BLaER1 (cell line): ENCODE data around the gene PLEKHA5.

ENCODE experiments used
- H3K27ac ChIP-seq: shearing (Covaris generic); formaldehyde crosslinking; 2 replicates; pipeline ENCODE4 v1.8.1; 2022
- H3K27me3 ChIP-seq: shearing (Covaris generic); formaldehyde crosslinking; 2 replicates; pipeline ENCODE4 v1.8.1; 2022
- H3K36me3 ChIP-seq: shearing (Covaris generic); formaldehyde crosslinking; 2 replicates; pipeline ENCODE4 v1.8.1; 2022
- H3K4me1 ChIP-seq: shearing (Covaris generic); formaldehyde crosslinking; 2 replicates; pipeline ENCODE4 v1.8.1; 2022
- H3K4me2 ChIP-seq: shearing (Covaris generic); formaldehyde crosslinking; 2 replicates; pipeline ENCODE4 v1.8.1; 2022
- H3K4me3 ChIP-seq: shearing (Covaris generic); formaldehyde crosslinking; 2 replicates; pipeline ENCODE4 v1.8.1; 2022
- H3K9ac ChIP-seq: shearing (Covaris generic); formaldehyde crosslinking; 2 replicates; pipeline ENCODE4 v1.8.1; 2022
- H3K9me3 ChIP-seq: shearing (Covaris generic); formaldehyde crosslinking; 2 replicates; pipeline ENCODE4 v1.8.1; 2022
- H4K20me1 ChIP-seq: shearing (Covaris generic); formaldehyde crosslinking; 2 replicates; pipeline ENCODE4 v1.8.1; 2022
- Cebpa-rat ChIP-seq: shearing (Covaris generic); IDR thresholded peaks from 2 replicates; pipeline ENCODE4 v1.8.1; 2022

PLEKHA5 gene

DNA sequence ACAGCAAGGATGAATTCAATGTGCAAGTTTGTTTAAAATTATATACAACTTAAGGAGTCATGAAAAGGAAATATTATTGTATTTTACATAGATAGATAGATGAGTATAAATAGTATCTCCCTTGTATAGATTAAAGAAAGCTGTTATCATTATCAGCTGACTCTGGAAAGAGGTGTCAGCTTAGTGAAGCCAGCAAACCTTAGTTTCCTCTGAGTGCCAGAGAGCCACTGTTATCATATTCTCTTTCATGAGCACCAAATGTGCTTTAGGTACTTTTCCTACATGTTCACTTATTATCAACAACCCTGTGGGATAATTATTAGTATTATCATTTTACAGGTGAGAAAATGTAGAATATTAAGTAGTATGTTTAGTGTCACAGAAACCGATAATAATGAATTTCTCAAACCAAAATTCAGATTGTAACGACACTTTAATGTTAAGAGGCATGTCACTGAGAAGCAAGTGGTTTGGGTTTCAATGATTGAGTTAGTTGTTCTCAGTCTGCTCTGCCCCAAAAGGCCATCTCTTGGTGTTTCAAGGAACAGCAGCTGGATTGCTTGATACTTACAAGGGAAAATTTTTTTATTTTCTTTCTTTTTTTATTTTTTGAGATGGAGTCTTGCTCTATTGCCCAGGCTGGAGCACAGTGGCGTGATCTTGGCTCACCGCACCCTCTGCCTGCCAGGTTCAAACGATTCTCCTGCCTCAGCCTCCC lies 53.7 kb downstream of the PLEKHA5 start:
- no peak for TF ChIP-seq Cebpa-rat
- Histone ChIP-seq H3K27ac (no peak overlapping the region), H3K4me2 (no peak overlapping the region), H4K20me1 (no peaks in the 10 kb centered on the region), H3K9me3 (no peaks in the 10 kb centered on the region), H3K36me3 (no peaks in the 10 kb centered on the region), H3K4me3 (no peak overlapping the region), H3K27me3 (no peaks in the 10 kb centered on the region), H3K9ac (no peak overlapping the region), H3K4me1 (peaks cover 13% of the 10 kb centered on the region)

- no peaks in the 10 kb centered on the region for H3K27me3 ChIP-seq
- H3K27ac ChIP-seq = no peak overlapping the region
- no peak overlapping the region for H3K4me2 ChIP-seq
- no peak overlapping the region for H3K4me3 ChIP-seq
- H3K9ac ChIP-seq = no peak overlapping the region
- H4K20me1 ChIP-seq = no peaks in the 10 kb centered on the region
- no peaks in the 10 kb centered on the region for H3K9me3 ChIP-seq
- peaks cover 25% of the 10 kb centered on the region for H3K4me1 ChIP-seq
- no peak for TF ChIP-seq Cebpa-rat
- no peaks in the 10 kb centered on the region for H3K36me3 ChIP-seq
Observed at GRCh38 chr12:19185262-19185929, 55.9 kb downstream of the PLEKHA5 start.

- H3K27me3 ChIP-seq = no peaks in the 10 kb centered on the region
- TF ChIP-seq Cebpa-rat = no peak
- H3K27ac ChIP-seq = no peak overlapping the region
- no peak overlapping the region for H3K4me3 ChIP-seq
- H3K36me3 ChIP-seq = no peaks in the 10 kb centered on the region
- no peak overlapping the region for H3K9ac ChIP-seq
- H3K4me2 ChIP-seq = peak overlapping the region; percentile 23; the same call in 1 of the 2 replicates
- H3K4me1 ChIP-seq = peaks cover 34% of the 10 kb centered on the region
- no peaks in the 10 kb centered on the region for H3K9me3 ChIP-seq
- no peaks in the 10 kb centered on the region for H4K20me1 ChIP-seq
Observed at GRCh38 chr12:19186722-19187661, 57.5 kb downstream of the PLEKHA5 start.

- H3K9ac ChIP-seq = no peak overlapping the region
- H3K27me3 ChIP-seq = no peaks in the 10 kb centered on the region
- H3K27ac ChIP-seq = no peak overlapping the region
- H3K4me3 ChIP-seq = no peak overlapping the region
- no peaks in the 10 kb centered on the region for H3K9me3 ChIP-seq
- TF ChIP-seq Cebpa-rat = no peak
- H4K20me1 ChIP-seq = no peaks in the 10 kb centered on the region; the same call in 1 of the 2 replicates
- peaks cover 34% of the 10 kb centered on the region for H3K4me1 ChIP-seq
- no peaks in the 10 kb centered on the region for H3K36me3 ChIP-seq
- H3K4me2 ChIP-seq = no peak overlapping the region
Observed at GRCh38 chr12:19189522-19189921, 60.0 kb downstream of the PLEKHA5 start.

GRCh38 chr12:19190292-19191031 lies 60.9 kb downstream of the PLEKHA5 start:
- Histone ChIP-seq H4K20me1 (no peaks in the 10 kb centered on the region; the same call in 1 of the 2 replicates), H3K27me3 (no peaks in the 10 kb centered on the region), H3K27ac (no peak overlapping the region), H3K4me1 (peaks cover 34% of the 10 kb centered on the region), H3K4me2 (peak overlapping the region; percentile 53), H3K9me3 (no peaks in the 10 kb centered on the region), H3K9ac (no peak overlapping the region), H3K4me3 (no peak overlapping the region), H3K36me3 (no peaks in the 10 kb centered on the region)
- no peak for TF ChIP-seq Cebpa-rat

- Histone ChIP-seq H3K4me2 (peak overlapping the region; percentile 53), H3K27ac (no peak overlapping the region), H3K4me1 (peaks cover 34% of the 10 kb centered on the region)
Observed at GRCh38 chr12:19191089-19191488, 61.6 kb downstream of the PLEKHA5 start.

DNA sequence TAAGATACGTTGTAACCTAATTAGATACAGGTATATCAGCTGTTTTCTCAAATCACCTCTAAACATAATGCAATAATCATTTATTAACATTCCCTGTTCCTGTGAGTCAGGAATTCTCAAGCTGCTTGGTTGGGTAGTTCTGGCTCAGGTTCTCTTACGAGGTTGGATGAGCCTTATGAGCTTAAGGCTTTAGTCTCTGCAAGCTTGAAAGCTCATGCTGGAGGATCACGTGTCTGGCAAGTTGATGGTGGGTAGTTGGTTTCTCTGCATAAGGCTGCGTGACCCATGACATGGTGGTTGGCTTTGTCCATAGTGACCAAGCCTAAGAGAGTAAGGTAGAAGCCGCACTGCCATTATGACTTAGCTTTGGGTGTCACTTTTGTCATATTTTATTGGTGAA lies 62.0 kb downstream of the PLEKHA5 start:
- TF ChIP-seq Cebpa-rat = no peak
- H3K27ac ChIP-seq = no peak overlapping the region
- H3K4me3 ChIP-seq = no peak overlapping the region
- H4K20me1 ChIP-seq = no peaks in the 10 kb centered on the region; the same call in 1 of the 2 replicates
- peaks cover 34% of the 10 kb centered on the region for H3K4me1 ChIP-seq
- H3K4me2 ChIP-seq = peak overlapping the region; percentile 53
- no peak overlapping the region for H3K9ac ChIP-seq
- H3K36me3 ChIP-seq = no peaks in the 10 kb centered on the region
- H3K9me3 ChIP-seq = no peaks in the 10 kb centered on the region
- H3K27me3 ChIP-seq = no peaks in the 10 kb centered on the region

More at GRCh38 chr12:19191089-19191488, 61.6 kb downstream of the PLEKHA5 start:
- Histone ChIP-seq H3K9me3 (no peaks in the 10 kb centered on the region), H3K4me3 (no peak overlapping the region), H3K27me3 (no peaks in the 10 kb centered on the region), H3K9ac (no peak overlapping the region), H3K36me3 (no peaks in the 10 kb centered on the region), H4K20me1 (no peaks in the 10 kb centered on the region; the same call in 1 of the 2 replicates)
- no peak for TF ChIP-seq Cebpa-rat

- H3K36me3 ChIP-seq = no peaks in the 10 kb centered on the region
- H3K27ac ChIP-seq = no peak overlapping the region
- no peaks in the 10 kb centered on the region for H3K9me3 ChIP-seq
- no peak overlapping the region for H3K4me3 ChIP-seq
- no peak overlapping the region for H3K9ac ChIP-seq
- H3K4me2 ChIP-seq = no peak overlapping the region
- H4K20me1 ChIP-seq = no peaks in the 10 kb centered on the region; the same call in 1 of the 2 replicates
- H3K27me3 ChIP-seq = no peaks in the 10 kb centered on the region
- no peak for TF ChIP-seq Cebpa-rat
- peaks cover 26% of the 10 kb centered on the region for H3K4me1 ChIP-seq
Observed at GRCh38 chr12:19192710-19193109, 63.2 kb downstream of the PLEKHA5 start.

- Histone ChIP-seq H4K20me1 (no peaks in the 10 kb centered on the region; the same call in 1 of the 2 replicates), H3K4me1 (peaks cover 19% of the 10 kb centered on the region), H3K9me3 (no peaks in the 10 kb centered on the region), H3K4me3 (no peak overlapping the region), H3K9ac (no peak overlapping the region), H3K27ac (no peak overlapping the region), H3K36me3 (no peaks in the 10 kb centered on the region), H3K4me2 (no peak overlapping the region), H3K27me3 (no peaks in the 10 kb centered on the region)
- TF ChIP-seq Cebpa-rat = no peak
Observed at GRCh38 chr12:19194963-19195362, 65.4 kb downstream of the PLEKHA5 start.
